SKM-1 treated with dmso at 0.1 percent for 144 hours (cell line): Measurements from ENCODE around the gene A1BG.

ENCODE experiments used
- DNase-seq: peaks from one replicate; lab custom pipeline; 2025; ENCODE audit not compliant: unreplicated experiment; lab: John Stamatoyannopoulos, UW

A1BG gene

GRCh38 chr19:58304748-58305064, 48.6 kb downstream of the A1BG start:
- DNase-seq, result no peak

GRCh38 chr19:58304255-58304654, 49.0 kb downstream of the A1BG start:
- no peak for DNase-seq

- no peak for DNase-seq
Observed at GRCh38 chr19:58300620-58301019, 52.7 kb downstream of the A1BG start.

- DNase-seq, result no peak
Observed at GRCh38 chr19:58296104-58296503, 57.2 kb downstream of the A1BG start.
